GM21390 (cell line): ENCODE measurements around the gene CAND1.
"Not testable (repeated sequence)": the region's sequence is repeated elsewhere in the genome, so short reads cannot be mapped to it uniquely, and the experiment has no call there.

ENCODE experiments used
- ATAC-seq: cut with Tn5 transposase; IDR thresholded peaks from one replicate; pipeline ENCODE4 v1.9.1; 2021; ENCODE audit not compliant: unreplicated experiment

CAND1 gene

DNA sequence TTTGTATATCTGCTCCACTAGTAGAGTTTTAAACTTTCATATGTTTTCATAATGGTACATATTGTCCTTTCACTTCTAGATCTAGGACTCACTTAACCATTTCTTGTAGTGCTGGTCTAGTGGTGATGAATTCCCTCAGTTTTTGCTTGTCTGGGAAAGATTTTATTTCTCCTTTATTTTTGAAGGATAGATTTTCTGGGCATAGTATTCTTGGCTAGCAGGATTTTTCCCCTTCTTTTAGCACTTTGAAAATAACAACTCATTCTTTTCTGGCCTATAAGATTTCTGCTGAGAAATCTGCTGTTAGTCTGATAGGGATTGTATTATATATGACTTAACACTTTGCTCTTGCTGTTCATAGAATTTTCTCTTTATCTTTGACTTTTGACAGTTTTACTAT, 69.3 kb downstream of the CAND1 start:
- no peak for ATAC-seq

DNA sequence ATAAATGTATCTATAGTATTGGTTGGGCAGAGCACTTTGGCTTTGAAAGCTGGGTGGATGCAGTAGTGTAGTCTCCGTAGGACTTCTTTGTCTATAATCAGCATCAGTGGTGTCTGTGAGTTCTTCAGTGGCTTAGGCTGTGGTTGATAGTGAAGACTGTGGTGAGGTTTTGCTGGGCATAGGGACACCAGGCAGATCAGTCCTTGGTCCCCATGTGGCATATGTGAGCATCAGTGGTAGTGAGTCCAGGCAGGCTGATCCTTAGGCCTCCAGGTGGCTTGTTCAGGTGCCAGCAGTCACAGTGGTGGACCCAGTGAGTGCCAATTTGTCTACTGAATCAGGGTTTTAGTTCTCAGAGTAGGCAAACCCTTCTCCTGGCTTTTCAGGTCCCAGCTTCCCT, 70.4 kb downstream of the CAND1 start:
- no peak for ATAC-seq

- ATAC-seq = not testable (repeated sequence)
Observed at GRCh38 chr12:67341086-67341485, 71.9 kb downstream of the CAND1 start.

DNA sequence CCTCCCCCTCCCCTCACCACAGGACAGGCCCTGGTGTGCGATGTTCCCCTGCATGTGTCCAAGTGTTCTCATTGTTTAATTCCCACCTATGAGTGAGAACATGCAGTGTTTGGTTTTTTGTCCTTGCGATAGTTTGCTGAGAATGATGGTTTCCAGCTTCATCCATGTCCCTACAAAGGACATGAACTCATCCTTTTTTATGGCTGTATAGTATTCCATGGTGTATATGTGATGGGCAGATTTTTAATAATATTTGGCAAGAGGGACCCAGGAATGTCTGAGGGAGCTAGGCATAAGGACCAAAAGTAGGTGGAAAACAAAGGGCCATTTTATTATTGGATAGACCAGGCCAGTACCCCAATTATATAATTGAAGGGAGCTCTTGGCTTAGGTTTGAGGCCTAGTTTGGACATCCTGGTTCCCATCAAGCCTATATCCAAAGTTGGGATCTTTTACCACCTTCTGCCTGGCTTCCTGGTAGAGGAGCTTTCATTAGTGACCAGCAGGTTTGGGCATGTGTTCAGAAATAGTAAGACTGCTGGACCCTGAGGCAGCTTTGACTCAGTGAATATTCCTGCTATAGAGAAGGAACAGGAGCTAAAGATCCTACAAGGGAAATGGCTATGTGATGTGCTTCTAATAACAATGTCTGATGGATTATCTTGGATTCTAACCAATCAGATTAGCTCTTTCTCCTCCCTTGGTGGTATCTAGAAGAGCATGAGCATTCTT, 76.0 kb downstream of the CAND1 start:
- no peak for ATAC-seq

DNA sequence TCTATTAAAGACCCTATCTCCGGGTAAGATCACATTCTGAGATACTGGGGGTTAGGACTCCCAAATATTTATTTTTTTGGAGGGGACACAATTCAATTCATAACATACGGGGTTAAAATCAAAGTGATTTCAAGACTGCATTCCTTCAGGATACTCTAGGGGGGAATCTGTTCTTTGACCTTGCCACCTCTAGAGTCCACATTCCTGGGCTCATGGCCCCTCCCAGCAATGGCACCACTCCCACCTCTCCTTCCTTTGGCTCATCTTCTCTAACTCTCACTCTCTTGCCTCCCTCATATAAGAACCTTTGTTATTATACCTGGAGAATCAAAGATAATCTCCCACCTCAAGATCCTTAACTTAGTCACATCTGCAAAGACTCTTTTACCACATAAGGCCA, 79.5 kb downstream of the CAND1 start:
- ATAC-seq = no peak

DNA sequence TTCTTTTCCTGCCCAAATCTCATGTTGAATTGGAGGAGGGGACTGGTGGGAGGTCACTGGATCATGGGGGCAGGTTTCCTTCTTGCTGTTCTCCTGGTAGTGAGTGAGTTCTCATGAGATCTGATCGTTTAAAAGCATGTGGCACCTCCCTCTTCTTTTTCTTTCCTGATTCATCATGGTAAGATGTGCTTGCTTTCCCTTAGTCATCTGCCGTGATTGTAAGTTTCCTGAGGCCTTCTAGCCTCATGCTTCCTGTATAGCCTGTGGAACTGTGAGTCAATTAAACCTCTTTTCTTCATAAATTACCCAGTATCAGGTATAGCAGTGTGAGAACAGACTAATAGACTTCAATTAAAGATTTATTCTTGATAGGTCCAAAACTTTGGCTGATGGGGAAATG, 83.5 kb downstream of the CAND1 start:
- ATAC-seq = no peak

- ATAC-seq = no peak
Observed at GRCh38 chr12:67354322-67354721, 85.2 kb downstream of the CAND1 start.

DNA sequence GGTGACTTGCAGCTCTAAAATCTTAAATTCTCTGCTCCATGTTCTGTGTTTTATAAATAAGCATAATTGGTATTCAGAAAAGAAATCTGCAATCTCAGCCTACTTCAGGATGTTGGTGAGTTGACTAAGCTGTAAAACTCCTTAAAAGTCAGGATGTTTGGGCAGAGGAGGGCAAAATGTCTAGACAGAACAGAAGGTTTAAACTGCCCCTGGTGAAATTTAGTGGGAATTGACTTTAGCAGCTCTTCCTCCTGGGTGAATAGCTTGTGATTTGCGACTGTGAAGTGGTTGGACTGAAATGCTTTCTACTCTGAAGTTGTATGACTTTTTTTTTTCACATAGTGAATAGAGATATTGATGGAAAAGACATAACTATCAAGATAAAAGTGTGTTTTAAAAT, 85.8 kb downstream of the CAND1 start:
- no peak for ATAC-seq

- ATAC-seq = no peak
Observed at GRCh38 chr12:67355428-67356379, 86.5 kb downstream of the CAND1 start.

DNA sequence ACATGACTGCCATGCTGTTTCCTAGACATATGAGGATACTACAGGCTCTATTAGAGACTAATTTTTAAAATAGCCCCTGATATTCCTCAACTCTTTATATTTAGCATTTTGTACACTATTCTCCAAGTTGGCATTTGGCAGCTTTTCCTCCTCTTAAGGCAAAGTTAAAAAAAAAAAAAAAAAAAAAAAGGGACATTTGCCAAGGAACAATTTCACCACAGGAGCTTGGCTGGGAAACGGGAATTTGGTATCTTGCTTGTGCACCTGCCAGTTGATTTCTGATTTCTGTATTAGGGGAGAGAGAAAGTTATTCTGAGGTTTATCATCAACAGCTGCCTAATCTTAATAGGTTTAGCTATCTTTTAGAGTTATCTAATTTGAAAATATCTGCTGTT, 87.2 kb downstream of the CAND1 start:
- ATAC-seq = no peak

DNA sequence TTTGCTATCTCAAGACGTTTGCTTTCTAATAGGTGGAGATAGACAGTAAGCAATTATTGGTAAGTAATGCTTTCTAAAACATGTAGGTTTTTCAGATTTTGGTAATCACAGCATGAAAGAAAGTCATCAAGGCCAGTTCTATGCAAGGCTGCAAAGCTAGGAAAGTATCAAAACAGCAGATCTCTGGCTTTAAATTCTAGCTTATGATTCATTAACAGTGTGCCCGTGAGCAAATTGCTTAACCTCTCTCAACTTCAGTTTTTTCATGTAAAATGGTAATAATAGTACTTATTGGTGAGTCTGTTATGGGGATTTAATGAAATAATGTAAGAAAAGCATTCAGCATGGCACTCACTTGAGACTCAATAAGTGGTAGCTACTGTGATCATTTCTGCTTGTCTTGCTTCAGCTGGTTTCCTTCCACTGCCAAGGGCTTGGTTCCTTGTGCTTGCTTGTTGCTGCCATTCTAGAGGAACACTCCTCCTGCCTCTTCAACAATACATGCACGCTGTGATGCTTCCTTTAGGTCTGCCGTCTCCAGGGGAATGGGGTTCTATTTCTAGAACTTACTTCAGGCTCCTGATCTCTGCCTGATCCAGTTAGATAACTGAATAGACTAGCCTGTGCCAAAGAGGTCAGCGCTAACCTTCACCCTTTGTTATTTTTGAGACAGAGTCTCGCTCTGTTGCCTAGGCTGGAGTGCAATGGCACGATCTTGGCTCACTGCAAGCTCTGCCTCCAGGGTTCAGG, 88.4 kb downstream of the CAND1 start:
- ATAC-seq = no peak

GRCh38 chr12:67358781-67359338, 89.7 kb downstream of the CAND1 start:
- ATAC-seq = peak; percentile 49

DNA sequence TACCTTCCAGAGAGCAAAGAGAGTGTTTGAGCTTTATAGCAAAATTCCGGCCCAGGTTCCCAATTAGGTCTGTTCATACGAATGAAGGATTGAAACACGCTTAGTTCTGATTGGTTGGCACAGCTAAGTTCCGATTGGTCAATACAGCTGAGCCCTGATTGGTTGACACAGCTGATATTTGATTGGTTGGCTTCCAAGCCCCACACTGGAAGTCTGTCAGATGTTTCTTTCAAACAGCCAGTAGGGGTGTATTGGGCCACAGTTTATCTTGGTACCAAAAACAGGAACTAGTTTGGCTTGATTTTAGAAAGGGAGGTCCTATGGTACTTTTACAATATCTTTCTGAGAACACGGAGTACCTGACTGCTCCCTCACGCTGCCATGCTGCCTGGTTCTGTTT, 93.4 kb downstream of the CAND1 start:
- ATAC-seq = no peak

GRCh38 chr12:67364228-67364627, 95.1 kb downstream of the CAND1 start:
- ATAC-seq = no peak

GRCh38 chr12:67365131-67365530, 96.0 kb downstream of the CAND1 start:
- no peak for ATAC-seq

DNA sequence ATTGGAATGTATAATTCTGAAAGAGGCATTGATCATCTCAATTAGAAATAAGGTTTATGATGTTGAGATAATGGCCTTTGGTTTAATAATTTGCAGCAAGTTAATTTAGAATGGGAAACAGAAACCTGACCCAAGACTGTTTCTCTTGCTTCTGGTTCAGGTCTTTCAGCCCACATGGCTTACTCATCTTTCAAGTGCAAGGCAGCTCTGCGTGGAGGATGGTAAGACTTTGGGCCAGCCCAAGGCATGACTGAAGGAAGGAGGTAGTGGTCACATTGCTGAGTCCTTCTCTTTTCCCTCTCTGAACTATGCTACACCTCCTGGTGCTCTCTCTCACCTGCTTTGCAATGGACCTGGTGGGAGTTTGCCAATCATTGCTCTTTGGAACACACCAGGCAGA, 98.7 kb downstream of the CAND1 start:
- no peak for ATAC-seq
